OCI-LY7 (cell line): ENCODE results near the gene PPP4R2. TPM values are rescaled to one million over a fixed set of nuclear protein-coding genes. Genes with fewer than 3 reads are reported as not detected.

Source experiments
- BruUV-seq: library from RNA; stranded (reverse); fragments of 400-500 nt; replicated peaks from 2 replicates; lab custom pipeline; 2021; lab: Mats Ljungman, UMichigan
- CTCF ChIA-PET: fragments of 300-600 bp; sonication (Branson Sonifier 250); formaldehyde crosslinking; loops from one replicate; lab custom pipeline; 2022; ENCODE audit warnings: antibody characterized with exemption; ENCODE audit not compliant: unreplicated experiment; lab: Charles Lee
- POLR2A ChIA-PET: fragments of 300-600 bp; sonication (Branson Sonifier 250); formaldehyde crosslinking; loops from one replicate; lab custom pipeline; 2022; ENCODE audit warnings: antibody characterized with exemption; lab: Charles Lee
- DNase-seq: peaks from one replicate; pipeline ENCODE4 v3.0.0-alpha.2; 2015; ENCODE audit warnings: low spot score
- H2AFZ ChIP-seq: fragments of 200-600 bp; sonication (generic), shearing (Covaris generic); 2 replicates; pipeline ENCODE4 v1.6.1; 2014; ENCODE audit warnings: mild to moderate bottlenecking, antibody characterized with exemption, low read length, moderate library complexity
- H3K27ac ChIP-seq: fragments of 200-600 bp; sonication (generic); 2 replicates; pipeline ENCODE4 v1.5.1; 2014; ENCODE audit warnings: mixed run types, low read depth, mild to moderate bottlenecking, moderate library complexity, low read length, inconsistent platforms; ENCODE audit not compliant: poor library complexity, severe bottlenecking
- H3K36me3 ChIP-seq: fragments of 200-600 bp; sonication (generic); 2 replicates; pipeline ENCODE4 v1.6.1; 2014; ENCODE audit warnings: mild to moderate bottlenecking, antibody characterized with exemption, low read length, moderate library complexity, mixed read lengths; ENCODE audit not compliant: insufficient read depth
- H3K4me1 ChIP-seq: fragments of 200-600 bp; sonication (generic); 2 replicates; pipeline ENCODE4 v1.5.1; 2014; ENCODE audit warnings: mild to moderate bottlenecking, low read length; ENCODE audit not compliant: insufficient read depth, poor library complexity, severe bottlenecking
- H3K4me2 ChIP-seq: fragments of 200-600 bp; sonication (generic); 2 replicates; pipeline ENCODE4 v1.6.1; 2014; ENCODE audit warnings: mild to moderate bottlenecking, low read length
- H3K4me3 ChIP-seq: fragments of 200-600 bp; sonication (generic); 2 replicates; pipeline ENCODE4 v1.5.1; 2014; ENCODE audit warnings: mild to moderate bottlenecking, low read depth, low read length; ENCODE audit not compliant: poor library complexity, severe bottlenecking
- H3K79me2 ChIP-seq: fragments of 200-600 bp; sonication (generic); 2 replicates; pipeline ENCODE4 v1.6.1; 2016; ENCODE audit warnings: low read depth, mild to moderate bottlenecking, low read length, moderate library complexity, mixed read lengths; ENCODE audit not compliant: insufficient read depth
- H3K9me2 ChIP-seq: fragments of 200-600 bp; sonication (generic); 2 replicates; pipeline ENCODE4 v1.6.1; 2016; ENCODE audit warnings: mild to moderate bottlenecking, low read length, mixed read lengths; ENCODE audit not compliant: insufficient read depth
- H3K9me3 ChIP-seq: fragments of 200-600 bp; sonication (generic); 2 replicates; pipeline ENCODE4 v1.6.1; 2014; ENCODE audit warnings: mild to moderate bottlenecking, mixed run types, low read length, mixed read lengths
- H4K20me1 ChIP-seq: fragments of 200-600 bp; sonication (generic); 2 replicates; pipeline ENCODE4 v1.6.1; 2014; ENCODE audit warnings: mild to moderate bottlenecking, antibody characterized with exemption, low read length, moderate library complexity, mixed read lengths; ENCODE audit not compliant: insufficient read depth
- CTCF ChIP-seq: fragments of 200-600 bp; sonication (generic); conservative IDR thresholded peaks from 2 replicates; pipeline ENCODE4 v1.5.1; 2014; ENCODE audit warnings: mild to moderate bottlenecking, antibody characterized with exemption, low read length, moderate library complexity, mixed read lengths
- EZH2phosphoT487 ChIP-seq: fragments of 200-600 bp; sonication (generic); IDR thresholded peaks from 2 replicates; pipeline ENCODE4 v1.6.1; 2018; ENCODE audit warnings: low read depth, borderline replicate concordance, mild to moderate bottlenecking, mixed run types, antibody characterized with exemption, low read length, moderate library complexity, mixed read lengths
- intact Hi-C: fragments of 100-400 bp; cut with micrococcal nuclease; formaldehyde crosslinking; loops from one replicate; pipeline ENCODE4 v1.10.0; 2022; ENCODE audit not compliant: unreplicated experiment
- total RNA-seq, 2 experiments: library from RNA; depleted of rRNA in 1 of 2; stranded (reverse); fragments of >200 nt in 1 of 2; shearing (Covaris generic) in 1 of 2; gene quantifications; 2 replicates each; pipeline ENCODE4 v1.2.3, GENCODE V29; 2014 to 2022

The PPP4R2 gene
- total RNA-seq, 2 experiments from 2014 or later = 52.0 to 99.5 TPM

GRCh38 chr3:72990701-72991395 lies 5.8 kb upstream of the PPP4R2 start:
- Histone ChIP-seq H4K20me1 (no peaks in the 10 kb centered on the region), H3K9me3 (no peaks in the 10 kb centered on the region), H3K36me3 (no peaks in the 10 kb centered on the region), H2AFZ (no peak overlapping the region), H3K4me2 (no peak overlapping the region), H3K4me3 (no peak overlapping the region), H3K27ac (no peak overlapping the region), H3K9me2 (no peaks in the 10 kb centered on the region), H3K4me1 (no peaks in the 10 kb centered on the region), H3K79me2 (no peaks in the 10 kb centered on the region)
- intact Hi-C loops = loop anchor here (10.0 kb wide), 1 partner anchor 236 kb away; no protein-coding TSS in a partner anchor
- no TSS peak for BruUV-seq
- POLR2A ChIA-PET = no interaction called here
- no peak for DNase-seq
- TF ChIP-seq CTCF (no peak), EZH2phosphoT487 (no peak)
- CTCF ChIA-PET = no interaction called here

- Histone ChIP-seq H3K4me1 (peaks cover 6% of the 10 kb centered on the region), H3K9me3 (no peaks in the 10 kb centered on the region), H3K79me2 (no peaks in the 10 kb centered on the region), H4K20me1 (no peaks in the 10 kb centered on the region), H3K36me3 (no peaks in the 10 kb centered on the region), H3K9me2 (no peaks in the 10 kb centered on the region), H3K4me2 (no peak overlapping the region), H3K4me3 (no peak overlapping the region), H3K27ac (no peak overlapping the region), H2AFZ (no peak overlapping the region)
- POLR2A ChIA-PET = no interaction called here
- intact Hi-C loops = loop anchor here (10.0 kb wide), 1 partner anchor 237 kb away; no protein-coding TSS in a partner anchor
- CTCF ChIA-PET = no interaction called here
- no TSS peak for BruUV-seq
- no peak for DNase-seq
- TF ChIP-seq EZH2phosphoT487 (no peak), CTCF (no peak)
These were observed 5.1 kb upstream of the PPP4R2 start for GRCh38 chr3:72991522-72991921.

- Histone ChIP-seq H2AFZ (no peak overlapping the region), H4K20me1 (peaks cover 6% of the 10 kb centered on the region), H3K9me2 (no peaks in the 10 kb centered on the region), H3K27ac (no peak overlapping the region), H3K4me3 (no peak overlapping the region), H3K79me2 (peaks cover 15% of the 10 kb centered on the region), H3K4me1 (peaks cover 11% of the 10 kb centered on the region), H3K36me3 (peaks cover 5% of the 10 kb centered on the region; the same call in 1 of the 2 replicates), H3K9me3 (no peaks in the 10 kb centered on the region), H3K4me2 (no peak overlapping the region)
- CTCF ChIA-PET = no interaction called here
- no peak for DNase-seq
- no TSS peak for BruUV-seq
- TF ChIP-seq EZH2phosphoT487 (no peak), CTCF (peak; percentile 37; the same call in 1 of the 2 replicates)
- intact Hi-C loops = loop anchor here (10.0 kb wide), 1 partner anchor 239 kb away; no protein-coding TSS in a partner anchor
- POLR2A ChIA-PET = interaction anchor here (1.3 to 1.4 kb wide), 3 partner anchors 10 to 15 kb away, joined by 4 to 8 read pairs (median 4); no protein-coding TSS in a partner anchor
These were observed 3.2 kb upstream of the PPP4R2 start for GRCh38 chr3:72993391-72993790.
